D721Med (cell line): ENCODE data around the gene IGSF8.
"Not testable (repeated sequence)": the region's sequence is repeated elsewhere in the genome, so short reads cannot be mapped to it uniquely, and the experiment has no call there.

ENCODE experiments used
- DNase-seq: peaks from one replicate; pipeline ENCODE4 v3.0.0; 2011; ENCODE audit warnings: low spot score; ENCODE audit not compliant: insufficient read length
- FAIRE-seq: peaks from 2 replicates; lab custom pipeline; 2011; peaks lifted over from hg19 to GRCh38; lab: Jason Lieb, UNC
- TF ChIP-seq, protein P1 (sequence below): IDR thresholded peaks from 2 replicates; pipeline ENCODE4 v1.5.1; 2012; ENCODE audit warnings: mild to moderate bottlenecking, control low read depth; ENCODE audit not compliant: insufficient read depth; ENCODE audit errors: missing control alignments

The IGSF8 gene

DNA sequence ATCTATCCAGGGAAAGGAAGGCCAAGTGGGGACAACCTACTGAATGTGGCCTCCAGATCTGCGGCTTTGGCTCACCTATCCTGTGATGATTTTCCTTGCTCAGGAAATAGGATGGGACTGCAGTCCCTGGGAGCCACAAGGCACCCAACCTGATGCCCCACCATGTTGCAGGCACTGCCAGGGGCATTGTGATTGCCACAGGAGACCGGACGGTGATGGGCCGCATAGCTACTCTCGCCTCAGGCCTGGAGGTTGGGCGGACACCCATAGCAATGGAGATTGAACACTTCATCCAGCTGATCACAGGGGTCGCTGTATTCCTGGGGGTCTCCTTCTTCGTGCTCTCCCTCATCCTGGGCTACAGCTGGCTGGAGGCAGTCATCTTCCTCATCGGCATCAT is 29.0 kb upstream of the IGSF8 start:
- DNase-seq (no peak), FAIRE-seq (no peak)
- TF ChIP-seq, protein P1, sequence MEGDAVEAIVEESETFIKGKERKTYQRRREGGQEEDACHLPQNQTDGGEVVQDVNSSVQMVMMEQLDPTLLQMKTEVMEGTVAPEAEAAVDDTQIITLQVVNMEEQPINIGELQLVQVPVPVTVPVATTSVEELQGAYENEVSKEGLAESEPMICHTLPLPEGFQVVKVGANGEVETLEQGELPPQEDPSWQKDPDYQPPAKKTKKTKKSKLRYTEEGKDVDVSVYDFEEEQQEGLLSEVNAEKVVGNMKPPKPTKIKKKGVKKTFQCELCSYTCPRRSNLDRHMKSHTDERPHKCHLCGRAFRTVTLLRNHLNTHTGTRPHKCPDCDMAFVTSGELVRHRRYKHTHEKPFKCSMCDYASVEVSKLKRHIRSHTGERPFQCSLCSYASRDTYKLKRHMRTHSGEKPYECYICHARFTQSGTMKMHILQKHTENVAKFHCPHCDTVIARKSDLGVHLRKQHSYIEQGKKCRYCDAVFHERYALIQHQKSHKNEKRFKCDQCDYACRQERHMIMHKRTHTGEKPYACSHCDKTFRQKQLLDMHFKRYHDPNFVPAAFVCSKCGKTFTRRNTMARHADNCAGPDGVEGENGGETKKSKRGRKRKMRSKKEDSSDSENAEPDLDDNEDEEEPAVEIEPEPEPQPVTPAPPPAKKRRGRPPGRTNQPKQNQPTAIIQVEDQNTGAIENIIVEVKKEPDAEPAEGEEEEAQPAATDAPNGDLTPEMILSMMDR = no peak

DNA sequence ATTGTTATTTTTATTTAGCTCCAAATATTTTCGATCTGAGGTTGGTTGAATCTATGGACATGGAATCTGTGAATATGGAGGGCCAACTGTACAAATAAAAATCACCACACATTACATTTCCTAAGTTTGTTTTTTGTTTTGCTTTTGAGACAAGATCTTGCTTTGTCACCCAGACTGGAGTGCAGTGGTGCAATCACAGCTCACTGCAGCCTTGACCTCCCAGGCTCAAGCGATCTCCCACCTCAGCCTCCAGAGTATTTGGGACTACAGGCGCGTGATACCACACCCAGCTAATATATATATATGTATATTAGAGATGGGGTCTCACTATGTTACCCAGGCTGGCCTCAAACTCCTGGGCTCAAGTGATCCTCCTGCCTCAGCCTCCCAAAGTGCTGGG is 27.9 kb upstream of the IGSF8 start:
- FAIRE-seq, DNase-seq: not testable (repeated sequence)

DNA sequence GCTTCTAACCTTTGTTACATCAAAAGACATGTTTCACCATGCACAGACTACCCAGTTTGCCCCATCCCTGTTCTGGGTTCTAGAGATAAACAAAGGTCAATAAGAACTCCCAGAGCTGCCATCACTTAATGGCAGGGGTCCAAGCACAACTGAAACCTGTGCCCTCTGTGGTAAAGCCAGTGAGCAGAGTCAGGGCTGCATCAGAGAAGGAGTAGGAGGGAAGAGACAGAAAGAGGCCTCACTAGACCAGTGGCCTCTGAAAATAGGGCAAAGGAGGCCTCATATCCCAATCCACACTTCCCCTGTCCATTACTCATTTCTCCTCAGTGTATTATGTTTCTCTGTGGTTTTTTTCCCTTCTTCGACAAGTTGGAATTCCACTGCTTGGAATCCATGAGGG is 27.3 kb upstream of the IGSF8 start:
- FAIRE-seq = no peak
- DNase-seq = no peak
- TF ChIP-seq, protein P1 = no peak

DNA sequence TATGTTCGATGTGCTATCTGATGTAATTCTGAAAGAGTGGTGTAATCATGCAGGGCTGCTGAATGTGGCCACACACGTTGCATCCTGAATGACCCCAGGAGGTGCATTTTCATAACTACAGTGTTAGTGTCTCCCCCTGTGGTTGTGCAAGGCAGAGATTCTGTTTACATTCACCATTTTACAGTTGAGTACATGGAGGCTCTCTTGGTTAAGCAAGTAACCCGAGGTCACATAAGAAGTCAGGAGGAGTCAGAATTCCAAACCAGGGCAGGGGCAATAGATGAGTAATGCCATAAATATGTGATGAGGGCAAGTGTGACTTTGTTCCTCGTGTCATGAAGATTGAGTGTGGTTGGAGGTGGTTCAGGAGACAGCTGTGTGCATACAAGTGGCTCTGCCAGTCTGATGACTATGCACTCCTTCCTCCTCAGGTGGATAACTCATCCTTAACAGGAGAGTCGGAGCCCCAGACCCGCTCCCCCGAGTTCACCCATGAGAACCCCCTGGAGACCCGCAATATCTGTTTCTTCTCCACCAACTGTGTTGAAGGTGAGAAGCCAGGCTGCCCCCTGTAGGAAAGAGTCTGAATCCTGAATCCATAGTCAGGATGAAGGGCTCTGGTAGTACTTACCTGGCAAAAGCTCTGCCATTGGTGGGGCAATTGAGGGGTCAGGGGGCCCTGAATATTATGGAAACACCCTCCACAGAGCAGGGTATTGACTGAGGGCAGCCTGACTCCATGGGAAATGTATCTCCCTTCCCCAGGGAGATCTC is 26.5 kb upstream of the IGSF8 start:
- DNase-seq (no peak), FAIRE-seq (no peak)
- TF ChIP-seq, protein P1 = no peak

DNA sequence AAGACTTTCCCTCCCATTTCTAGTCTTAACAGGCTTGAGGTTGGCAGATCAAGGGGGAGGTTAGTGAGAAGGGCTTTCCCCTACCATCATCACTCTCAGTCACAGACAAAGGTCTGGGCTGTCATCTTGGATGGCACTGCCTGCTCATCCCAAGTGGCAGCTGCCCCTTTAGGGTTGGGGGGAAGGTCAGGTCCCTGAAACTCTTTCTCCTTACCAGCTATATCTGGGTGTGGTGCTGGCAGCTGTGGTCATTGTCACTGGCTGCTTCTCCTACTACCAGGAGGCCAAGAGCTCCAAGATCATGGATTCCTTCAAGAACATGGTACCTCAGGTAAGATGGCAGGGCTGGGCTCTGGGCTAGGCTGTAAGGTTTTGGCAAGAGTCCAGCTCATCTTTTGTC is 25.3 kb upstream of the IGSF8 start:
- DNase-seq (no peak), FAIRE-seq (no peak)
- TF ChIP-seq, protein P1 = no peak

DNA sequence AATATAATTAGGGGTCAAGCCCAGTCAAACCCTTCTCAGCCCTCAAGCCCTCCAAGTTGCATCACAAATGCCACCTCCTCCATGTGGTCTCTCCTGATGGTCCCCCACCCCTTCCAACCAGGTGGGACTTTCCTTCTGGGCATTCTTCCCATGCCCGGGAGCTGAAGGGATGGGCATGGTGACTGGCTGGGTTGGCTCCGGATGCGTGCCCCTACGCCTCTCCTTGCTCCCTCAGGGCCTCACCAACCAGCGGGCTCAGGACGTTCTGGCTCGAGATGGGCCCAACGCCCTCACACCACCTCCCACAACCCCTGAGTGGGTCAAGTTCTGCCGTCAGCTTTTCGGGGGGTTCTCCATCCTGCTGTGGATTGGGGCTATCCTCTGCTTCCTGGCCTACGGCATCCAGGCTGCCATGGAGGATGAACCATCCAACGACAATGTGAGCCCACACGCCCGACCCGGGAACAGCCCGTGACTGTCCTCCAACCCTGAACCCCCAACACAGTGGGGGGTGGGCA is 24.6 kb upstream of the IGSF8 start:
- FAIRE-seq (no peak), DNase-seq (no peak)
- TF ChIP-seq, protein P1 = no peak

DNA sequence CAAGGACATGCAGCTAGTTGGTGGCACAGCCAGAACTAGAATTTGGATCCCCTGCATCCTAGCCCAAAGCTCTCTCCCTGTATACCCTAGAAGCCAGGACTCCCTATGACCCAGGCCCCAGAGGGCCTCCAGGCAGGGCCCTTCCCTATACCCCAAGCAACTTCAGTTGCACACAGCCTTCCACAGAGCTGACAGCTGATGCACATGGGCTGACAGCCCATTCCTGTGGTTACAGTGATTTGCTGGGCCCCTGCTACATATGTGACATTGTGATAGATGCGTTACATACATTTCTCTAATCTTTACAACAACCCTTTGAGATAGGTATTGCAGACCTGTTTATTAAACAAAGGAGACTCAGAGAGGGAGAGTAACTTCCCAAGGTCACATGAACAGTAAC is 23.0 kb upstream of the IGSF8 start:
- no peak for DNase-seq
- FAIRE-seq = no peak
- TF ChIP-seq, protein P1 = no peak
